KMS-11 (cell line): ENCODE data around the gene ZNF3.

Source experiments
- H2AFZ ChIP-seq: fragments of 200-600 bp; sonication (generic); 2 replicates; pipeline ENCODE4 v1.6.1; 2016; ENCODE audit warnings: antibody characterized with exemption, mixed run types, low read depth
- H3K27ac ChIP-seq: fragments of 200-600 bp; sonication (generic); 2 replicates; pipeline ENCODE4 v1.6.1; 2016; ENCODE audit warnings: mild to moderate bottlenecking, mixed run types
- H3K27me3 ChIP-seq: fragments of 200-600 bp; sonication (generic); 2 replicates; pipeline ENCODE4 v1.6.1; 2017; ENCODE audit warnings: mild to moderate bottlenecking, low read depth, mixed run types, moderate library complexity; ENCODE audit not compliant: insufficient read depth
- H3K36me3 ChIP-seq: fragments of 200-600 bp; sonication (generic); 2 replicates; pipeline ENCODE4 v1.6.1; 2017; ENCODE audit warnings: mild to moderate bottlenecking, mixed run types; ENCODE audit not compliant: insufficient read depth
- H3K4me1 ChIP-seq: fragments of 200-600 bp; sonication (generic); 2 replicates; pipeline ENCODE4 v1.6.1; 2016; ENCODE audit warnings: mild to moderate bottlenecking, low read depth, mixed run types; ENCODE audit not compliant: poor library complexity, severe bottlenecking
- H3K4me2 ChIP-seq: fragments of 200-600 bp; sonication (generic); 2 replicates; pipeline ENCODE4 v1.7.0; 2016; ENCODE audit warnings: mild to moderate bottlenecking, mixed run types
- H3K4me3 ChIP-seq: fragments of 200-600 bp; sonication (generic); IDR thresholded peaks from 2 replicates; pipeline ENCODE4 v1.6.1; 2017; ENCODE audit warnings: low read depth, low read length, mixed read lengths; ENCODE audit not compliant: insufficient read depth
- H3K79me2 ChIP-seq: fragments of 200-600 bp; sonication (generic); 2 replicates; pipeline ENCODE4 v1.6.1; 2016; ENCODE audit warnings: low read depth, mixed run types; ENCODE audit not compliant: insufficient read depth
- H3K9ac ChIP-seq: fragments of 200-600 bp; sonication (generic); 2 replicates; pipeline ENCODE4 v1.6.1; 2016; ENCODE audit warnings: mild to moderate bottlenecking, mixed run types
- H4K20me1 ChIP-seq: fragments of 200-600 bp; sonication (generic); 2 replicates; pipeline ENCODE4 v1.6.1; 2016; ENCODE audit warnings: mild to moderate bottlenecking, mixed run types; ENCODE audit not compliant: insufficient read depth
- CTCF ChIP-seq: fragments of 200-600 bp; sonication (generic); conservative IDR thresholded peaks from 2 replicates; pipeline ENCODE4 v1.6.1; 2017; ENCODE audit warnings: low read depth, mild to moderate bottlenecking, antibody characterized with exemption, low read length, moderate library complexity, mixed read lengths

The ZNF3 gene

GRCh38 chr7:100093054-100093453 lies 11.5 kb upstream of the ZNF3 start:
- no peak overlapping the region for H3K4me3 ChIP-seq
- no peak overlapping the region for H2AFZ ChIP-seq
- H3K4me2 ChIP-seq, result no peak overlapping the region
- no peaks in the 10 kb centered on the region for H3K27me3 ChIP-seq
- no peak overlapping the region for H3K9ac ChIP-seq
- peaks cover 53% of the 10 kb centered on the region; the same call in 1 of the 2 replicates for H3K36me3 ChIP-seq
- H3K79me2 ChIP-seq, result peaks cover 21% of the 10 kb centered on the region; the same call in 1 of the 2 replicates
- H3K27ac ChIP-seq, result no peak overlapping the region
- no peak for TF ChIP-seq CTCF
- no peaks in the 10 kb centered on the region for H4K20me1 ChIP-seq
- peaks cover 16% of the 10 kb centered on the region for H3K4me1 ChIP-seq

GRCh38 chr7:100091411-100092181 lies 10.1 kb upstream of the ZNF3 start:
- no peak for TF ChIP-seq CTCF
- H3K4me3 ChIP-seq, result no peak overlapping the region
- H2AFZ ChIP-seq, result no peak overlapping the region
- peaks cover 41% of the 10 kb centered on the region; the same call in 1 of the 2 replicates for H3K36me3 ChIP-seq
- H3K4me2 ChIP-seq, result no peak overlapping the region
- no peak overlapping the region for H3K9ac ChIP-seq
- no peak overlapping the region; the same call in 1 of the 2 replicates for H3K27ac ChIP-seq
- no peaks in the 10 kb centered on the region for H3K27me3 ChIP-seq
- H3K79me2 ChIP-seq, result peaks cover 12% of the 10 kb centered on the region; the same call in 1 of the 2 replicates
- H3K4me1 ChIP-seq, result peaks cover 18% of the 10 kb centered on the region
- no peaks in the 10 kb centered on the region for H4K20me1 ChIP-seq

GRCh38 chr7:100090527-100091410 lies 9.2 kb upstream of the ZNF3 start:
- no peak for TF ChIP-seq CTCF
- no peak overlapping the region for H3K4me3 ChIP-seq
- peaks cover 18% of the 10 kb centered on the region for H3K4me1 ChIP-seq
- H4K20me1 ChIP-seq, result no peaks in the 10 kb centered on the region
- H3K79me2 ChIP-seq, result peaks cover 12% of the 10 kb centered on the region; the same call in 1 of the 2 replicates
- H3K9ac ChIP-seq, result no peak overlapping the region
- H3K27ac ChIP-seq, result no peak overlapping the region
- no peaks in the 10 kb centered on the region for H3K27me3 ChIP-seq
- H2AFZ ChIP-seq, result no peak overlapping the region
- no peak overlapping the region for H3K4me2 ChIP-seq
- peaks cover 37% of the 10 kb centered on the region; the same call in 1 of the 2 replicates for H3K36me3 ChIP-seq

GRCh38 chr7:100089458-100090196 lies 8.1 kb upstream of the ZNF3 start:
- Histone ChIP-seq H3K36me3 (peaks cover 29% of the 10 kb centered on the region; the same call in 1 of the 2 replicates), H2AFZ (peak overlapping the region; percentile 83)

More at GRCh38 chr7:100089458-100090196, 8.1 kb upstream of the ZNF3 start:
- no peaks in the 10 kb centered on the region for H3K27me3 ChIP-seq
- peak overlapping the region; percentile 67; the same call in 1 of the 2 replicates for H3K9ac ChIP-seq
- H4K20me1 ChIP-seq, result no peaks in the 10 kb centered on the region
- TF ChIP-seq CTCF, result no peak
- peak overlapping the region; percentile 20 for H3K4me3 ChIP-seq
- H3K4me1 ChIP-seq, result peaks cover 18% of the 10 kb centered on the region
- H3K79me2 ChIP-seq, result peaks cover 12% of the 10 kb centered on the region; the same call in 1 of the 2 replicates
- H3K4me2 ChIP-seq, result peak overlapping the region; percentile 97
- peak overlapping the region; percentile 60 for H3K27ac ChIP-seq
